ENCODE data around the gene FBLN1. TPM values are rescaled to one million over a fixed set of nuclear protein-coding genes. Genes with fewer than 3 reads are reported as not detected.

The FBLN1 gene
- total RNA-seq, 1 donor from 2014 or later, result 18.2 TPM

- no peak for FAIRE-seq
- peak; percentile 64 for DNase-seq (ENCODE audit: low read depth)
- Histone ChIP-seq H3K27me3 (ENCODE audit: control insufficient read depth, insufficient read depth, low read length) (no peaks in the 10 kb centered on the region), H3K36me3 (ENCODE audit: control insufficient read depth, insufficient read depth, low read length) (no peaks in the 10 kb centered on the region), H3K4me3 (ENCODE audit: low read depth, low read length) (no peak overlapping the region)
- TF ChIP-seq, protein P1, sequence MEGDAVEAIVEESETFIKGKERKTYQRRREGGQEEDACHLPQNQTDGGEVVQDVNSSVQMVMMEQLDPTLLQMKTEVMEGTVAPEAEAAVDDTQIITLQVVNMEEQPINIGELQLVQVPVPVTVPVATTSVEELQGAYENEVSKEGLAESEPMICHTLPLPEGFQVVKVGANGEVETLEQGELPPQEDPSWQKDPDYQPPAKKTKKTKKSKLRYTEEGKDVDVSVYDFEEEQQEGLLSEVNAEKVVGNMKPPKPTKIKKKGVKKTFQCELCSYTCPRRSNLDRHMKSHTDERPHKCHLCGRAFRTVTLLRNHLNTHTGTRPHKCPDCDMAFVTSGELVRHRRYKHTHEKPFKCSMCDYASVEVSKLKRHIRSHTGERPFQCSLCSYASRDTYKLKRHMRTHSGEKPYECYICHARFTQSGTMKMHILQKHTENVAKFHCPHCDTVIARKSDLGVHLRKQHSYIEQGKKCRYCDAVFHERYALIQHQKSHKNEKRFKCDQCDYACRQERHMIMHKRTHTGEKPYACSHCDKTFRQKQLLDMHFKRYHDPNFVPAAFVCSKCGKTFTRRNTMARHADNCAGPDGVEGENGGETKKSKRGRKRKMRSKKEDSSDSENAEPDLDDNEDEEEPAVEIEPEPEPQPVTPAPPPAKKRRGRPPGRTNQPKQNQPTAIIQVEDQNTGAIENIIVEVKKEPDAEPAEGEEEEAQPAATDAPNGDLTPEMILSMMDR (IDR thresholded peaks at IDR 0.05; ENCODE audit: insufficient read depth, low read length, severe bottlenecking), result no peak
These were observed 24.4 kb upstream of the FBLN1 start for GRCh38 chr22:45478108-45478771.

DNA sequence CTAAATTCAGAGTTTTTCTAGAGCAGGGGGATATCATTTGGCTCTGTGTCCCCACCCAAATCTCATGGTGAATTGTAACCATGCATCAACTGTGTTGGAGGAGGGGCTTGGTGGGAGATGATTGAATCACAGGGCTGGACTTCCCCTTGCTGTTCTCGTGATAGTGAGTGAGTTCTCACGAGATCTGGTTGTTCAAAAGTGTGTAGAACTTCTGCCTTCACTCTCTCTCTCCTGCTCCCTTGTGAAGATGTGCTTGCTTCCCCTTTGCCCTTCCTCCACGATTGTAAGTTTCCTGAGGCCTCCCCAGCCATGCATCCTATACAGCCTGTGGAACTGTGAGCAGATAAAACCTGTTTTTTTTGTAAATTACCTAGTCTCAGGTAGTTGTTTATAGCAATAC, 22.0 kb upstream of the FBLN1 start:
- Histone ChIP-seq H3K36me3 (ENCODE audit: control insufficient read depth, insufficient read depth, low read length) (no peaks in the 10 kb centered on the region), H3K27me3 (ENCODE audit: control insufficient read depth, insufficient read depth, low read length) (no peaks in the 10 kb centered on the region), H3K4me3 (ENCODE audit: low read depth, low read length) (no peak overlapping the region)
- DNase-seq (ENCODE audit: low read depth) (no peak), FAIRE-seq (no peak)
- TF ChIP-seq, protein P1 (IDR thresholded peaks at IDR 0.05; ENCODE audit: insufficient read depth, low read length, severe bottlenecking), result no peak

DNA sequence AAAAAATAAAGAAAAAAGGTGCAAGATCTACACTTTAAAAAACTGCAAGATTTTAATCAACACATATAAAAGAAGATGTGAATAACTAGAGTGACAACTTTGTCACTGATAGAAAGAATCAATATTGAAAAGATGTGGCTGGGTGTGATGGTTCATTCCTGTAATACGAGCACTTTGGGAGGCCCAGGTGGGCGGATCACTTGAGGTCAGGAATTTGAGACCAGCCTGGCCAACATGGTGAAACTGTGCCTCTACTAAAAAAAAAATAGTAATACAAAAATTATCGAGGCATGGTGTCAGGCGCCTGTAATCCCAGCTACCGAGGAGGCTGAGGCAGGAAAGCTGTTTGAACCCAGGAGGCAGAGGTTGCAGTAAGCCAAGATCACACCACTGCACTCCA, 21.0 kb upstream of the FBLN1 start:
- H3K36me3 ChIP-seq (ENCODE audit: control insufficient read depth, insufficient read depth, low read length), result no peaks in the 10 kb centered on the region
- H3K27me3 ChIP-seq (ENCODE audit: control insufficient read depth, insufficient read depth, low read length), result no peaks in the 10 kb centered on the region
- no peak overlapping the region for H3K4me3 ChIP-seq (ENCODE audit: low read depth, low read length)
- no peak for DNase-seq (ENCODE audit: low read depth)
- TF ChIP-seq, protein P1 (IDR thresholded peaks at IDR 0.05; ENCODE audit: insufficient read depth, low read length, severe bottlenecking), result no peak
- no peak for FAIRE-seq

GRCh38 chr22:45482169-45482568, 20.5 kb upstream of the FBLN1 start:
- FAIRE-seq, result no peak

DNA sequence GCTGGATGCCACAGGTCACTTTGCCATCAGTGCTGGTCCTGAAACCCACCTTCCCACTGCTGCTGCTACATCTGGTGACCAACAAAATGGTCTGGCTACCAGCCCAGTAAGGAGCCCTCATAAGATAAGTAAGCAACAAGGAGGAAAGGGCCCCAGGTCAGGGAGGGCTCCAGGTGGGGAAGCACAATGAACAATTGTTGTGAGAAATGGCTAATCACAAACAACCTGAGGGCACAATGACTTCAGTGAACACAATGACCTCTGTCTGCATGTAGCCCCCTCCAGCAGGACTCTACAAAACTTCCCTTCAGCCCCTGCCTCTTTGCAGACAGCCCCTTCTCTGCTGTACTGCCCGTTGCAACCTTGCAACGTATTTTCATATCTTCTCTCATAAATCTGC, 19.4 kb upstream of the FBLN1 start:
- no peaks in the 10 kb centered on the region for H3K27me3 ChIP-seq (ENCODE audit: control insufficient read depth, insufficient read depth, low read length)
- no peak for FAIRE-seq
- H3K36me3 ChIP-seq (ENCODE audit: control insufficient read depth, insufficient read depth, low read length), result no peaks in the 10 kb centered on the region
- H3K4me3 ChIP-seq (ENCODE audit: low read depth, low read length), result no peak overlapping the region
- no peak for DNase-seq (ENCODE audit: low read depth)
- TF ChIP-seq, protein P1 (IDR thresholded peaks at IDR 0.05; ENCODE audit: insufficient read depth, low read length, severe bottlenecking), result no peak

More at GRCh38 chr22:45482169-45482568, 20.5 kb upstream of the FBLN1 start:
- Histone ChIP-seq H3K27me3 (ENCODE audit: control insufficient read depth, insufficient read depth, low read length) (no peaks in the 10 kb centered on the region), H3K36me3 (ENCODE audit: control insufficient read depth, insufficient read depth, low read length) (no peaks in the 10 kb centered on the region), H3K4me3 (ENCODE audit: low read depth, low read length) (no peak overlapping the region)
- TF ChIP-seq, protein P1 (IDR thresholded peaks at IDR 0.05; ENCODE audit: insufficient read depth, low read length, severe bottlenecking), result no peak
- DNase-seq (ENCODE audit: low read depth), result no peak
